ACHN (cell line): ENCODE data around the gene ATN1.
"Not testable (repeated sequence)": the region's sequence is repeated elsewhere in the genome, so short reads cannot be mapped to it uniquely, and the experiment has no call there.

Experiments used
- DNase-seq: peaks from one replicate; pipeline ENCODE4 v3.0.0-alpha.2; 2015
- in situ Hi-C: cut with HindIII; loops from 2 replicates; pipeline ENCODE4 v1.10.0; 2017; ENCODE audit warnings: low sequenced_read_pairs, low pct_ligation_motif_present, low pct_unique_long_range_greater_than_20kb

The ATN1 gene, protein sequence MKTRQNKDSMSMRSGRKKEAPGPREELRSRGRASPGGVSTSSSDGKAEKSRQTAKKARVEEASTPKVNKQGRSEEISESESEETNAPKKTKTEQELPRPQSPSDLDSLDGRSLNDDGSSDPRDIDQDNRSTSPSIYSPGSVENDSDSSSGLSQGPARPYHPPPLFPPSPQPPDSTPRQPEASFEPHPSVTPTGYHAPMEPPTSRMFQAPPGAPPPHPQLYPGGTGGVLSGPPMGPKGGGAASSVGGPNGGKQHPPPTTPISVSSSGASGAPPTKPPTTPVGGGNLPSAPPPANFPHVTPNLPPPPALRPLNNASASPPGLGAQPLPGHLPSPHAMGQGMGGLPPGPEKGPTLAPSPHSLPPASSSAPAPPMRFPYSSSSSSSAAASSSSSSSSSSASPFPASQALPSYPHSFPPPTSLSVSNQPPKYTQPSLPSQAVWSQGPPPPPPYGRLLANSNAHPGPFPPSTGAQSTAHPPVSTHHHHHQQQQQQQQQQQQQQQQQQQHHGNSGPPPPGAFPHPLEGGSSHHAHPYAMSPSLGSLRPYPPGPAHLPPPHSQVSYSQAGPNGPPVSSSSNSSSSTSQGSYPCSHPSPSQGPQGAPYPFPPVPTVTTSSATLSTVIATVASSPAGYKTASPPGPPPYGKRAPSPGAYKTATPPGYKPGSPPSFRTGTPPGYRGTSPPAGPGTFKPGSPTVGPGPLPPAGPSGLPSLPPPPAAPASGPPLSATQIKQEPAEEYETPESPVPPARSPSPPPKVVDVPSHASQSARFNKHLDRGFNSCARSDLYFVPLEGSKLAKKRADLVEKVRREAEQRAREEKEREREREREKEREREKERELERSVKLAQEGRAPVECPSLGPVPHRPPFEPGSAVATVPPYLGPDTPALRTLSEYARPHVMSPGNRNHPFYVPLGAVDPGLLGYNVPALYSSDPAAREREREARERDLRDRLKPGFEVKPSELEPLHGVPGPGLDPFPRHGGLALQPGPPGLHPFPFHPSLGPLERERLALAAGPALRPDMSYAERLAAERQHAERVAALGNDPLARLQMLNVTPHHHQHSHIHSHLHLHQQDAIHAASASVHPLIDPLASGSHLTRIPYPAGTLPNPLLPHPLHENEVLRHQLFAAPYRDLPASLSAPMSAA (N-terminal part only)

GRCh38 chr12:6927379-6928021 is at the start of gene ATN1:
Gene ATN1 (plus strand): TSS chr12:6927959. CDS start chr12:6934002, 6,043 bp downstream.
- in situ Hi-C loops = no loop called here

DNA sequence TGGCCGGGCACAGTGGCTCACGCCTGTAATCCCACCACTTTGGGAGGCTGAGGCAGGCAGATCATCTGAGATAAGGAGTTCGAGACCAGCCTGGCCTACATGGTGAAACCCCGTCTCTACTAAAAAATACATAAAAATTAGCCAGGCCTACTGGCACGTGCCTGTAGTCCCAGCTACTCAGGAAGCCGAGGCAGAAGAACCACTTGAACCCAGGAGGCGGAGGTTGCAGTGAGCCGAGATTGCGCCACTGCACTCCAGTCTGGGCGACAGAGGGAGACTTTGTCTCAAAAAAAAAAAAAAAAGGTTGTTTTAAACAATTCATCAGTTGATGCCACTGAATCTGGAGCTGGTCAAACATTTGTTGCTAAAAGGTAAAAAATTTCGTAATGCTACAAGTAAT is 47.9 kb upstream of the ATN1 start:
- in situ Hi-C loops, DNase-seq: not testable (repeated sequence)

More at GRCh38 chr12:6927379-6928021, at the start of gene ATN1:
- peak; percentile 85 for DNase-seq

DNA sequence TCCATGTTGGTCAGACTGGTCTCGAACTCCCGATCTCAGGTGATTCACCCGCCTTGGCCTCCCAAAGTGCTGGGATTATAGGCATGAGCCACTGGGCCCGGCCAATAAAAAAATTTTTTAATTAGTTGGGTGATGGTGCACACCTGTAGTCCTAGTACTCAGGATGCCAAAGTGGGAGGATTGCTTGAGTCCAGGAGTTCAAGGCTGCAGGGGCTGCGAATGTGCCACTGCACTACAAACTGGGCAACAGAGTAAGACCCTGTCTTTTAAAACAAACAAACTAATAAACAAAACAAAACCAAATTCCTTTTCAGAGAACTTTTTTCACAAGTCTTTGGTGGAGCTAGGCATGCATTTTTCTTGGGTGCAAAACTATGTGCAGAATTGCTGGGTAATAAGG is 44.5 kb upstream of the ATN1 start:
- in situ Hi-C loops = no loop called here
- DNase-seq = no peak

- no peak for DNase-seq
- in situ Hi-C loops = no loop called here
These were observed 44.1 kb upstream of the ATN1 start for GRCh38 chr12:6883683-6884082.

- no peak for DNase-seq
- in situ Hi-C loops = no loop called here
These were observed 43.2 kb upstream of the ATN1 start for GRCh38 chr12:6884539-6884938.

DNA sequence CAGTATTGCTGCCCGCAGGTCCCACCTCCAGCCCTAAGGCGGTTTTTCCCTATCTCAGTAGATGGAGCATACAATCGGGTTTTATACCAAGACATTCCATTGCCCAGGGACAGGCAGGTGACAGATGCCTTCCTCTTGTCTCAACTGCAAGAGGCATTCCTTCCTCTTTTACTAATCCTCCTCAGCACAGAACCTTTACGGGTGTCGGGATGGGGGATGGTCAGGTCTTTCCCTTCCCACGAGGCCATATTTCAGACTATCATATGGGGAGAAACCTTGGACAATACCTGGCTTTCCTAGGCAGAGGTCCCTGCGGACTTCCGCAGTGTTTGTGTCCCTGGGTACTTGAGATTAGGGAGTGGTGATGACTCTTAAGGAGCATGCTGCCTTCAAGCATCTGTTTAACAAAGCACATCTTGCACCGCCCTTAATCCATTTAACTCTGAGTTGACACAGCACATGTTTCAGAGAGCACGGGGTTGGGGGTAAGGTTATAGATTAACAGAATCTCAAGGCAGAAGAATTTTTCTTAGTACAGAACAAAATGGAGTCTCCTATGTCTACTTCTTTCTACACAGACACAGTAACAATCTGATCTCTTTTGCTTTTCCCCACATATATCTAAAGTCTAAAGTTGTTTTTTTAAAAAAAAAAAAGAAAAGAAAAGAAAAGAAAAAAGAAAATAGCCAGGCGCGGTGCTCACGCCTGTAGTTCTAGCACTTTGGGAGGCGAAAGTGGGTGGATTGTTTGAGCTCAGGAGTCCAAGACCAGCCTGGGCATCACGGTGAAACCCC is 41.4 kb upstream of the ATN1 start:
- in situ Hi-C loops, DNase-seq: not testable (repeated sequence)

GRCh38 chr12:6887460-6887859 is 40.3 kb upstream of the ATN1 start:
- in situ Hi-C loops = no loop called here
- no peak for DNase-seq

GRCh38 chr12:6888360-6888759 is 39.4 kb upstream of the ATN1 start:
- DNase-seq = no peak
- in situ Hi-C loops = no loop called here

DNA sequence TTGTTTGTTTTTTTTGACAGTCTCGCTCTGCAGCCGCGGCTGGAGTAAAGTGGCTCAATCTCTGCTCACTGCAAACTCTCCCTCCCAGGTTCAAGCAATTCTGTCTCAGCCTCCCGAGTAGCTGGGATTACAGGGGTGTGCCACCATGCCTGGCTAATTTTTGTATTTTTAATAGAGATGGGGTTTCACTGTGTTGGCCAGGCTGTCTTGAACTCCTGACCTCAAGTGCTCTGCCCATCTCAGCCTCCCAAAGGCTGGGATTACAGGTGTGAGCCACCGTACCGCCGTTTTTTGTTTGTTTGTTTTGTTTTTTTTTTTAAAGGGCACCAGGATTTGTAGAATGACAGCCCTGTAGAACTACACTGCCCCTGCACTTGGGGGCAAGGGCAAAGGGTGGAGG is 39.0 kb upstream of the ATN1 start:
- in situ Hi-C loops, DNase-seq: not testable (repeated sequence)

DNA sequence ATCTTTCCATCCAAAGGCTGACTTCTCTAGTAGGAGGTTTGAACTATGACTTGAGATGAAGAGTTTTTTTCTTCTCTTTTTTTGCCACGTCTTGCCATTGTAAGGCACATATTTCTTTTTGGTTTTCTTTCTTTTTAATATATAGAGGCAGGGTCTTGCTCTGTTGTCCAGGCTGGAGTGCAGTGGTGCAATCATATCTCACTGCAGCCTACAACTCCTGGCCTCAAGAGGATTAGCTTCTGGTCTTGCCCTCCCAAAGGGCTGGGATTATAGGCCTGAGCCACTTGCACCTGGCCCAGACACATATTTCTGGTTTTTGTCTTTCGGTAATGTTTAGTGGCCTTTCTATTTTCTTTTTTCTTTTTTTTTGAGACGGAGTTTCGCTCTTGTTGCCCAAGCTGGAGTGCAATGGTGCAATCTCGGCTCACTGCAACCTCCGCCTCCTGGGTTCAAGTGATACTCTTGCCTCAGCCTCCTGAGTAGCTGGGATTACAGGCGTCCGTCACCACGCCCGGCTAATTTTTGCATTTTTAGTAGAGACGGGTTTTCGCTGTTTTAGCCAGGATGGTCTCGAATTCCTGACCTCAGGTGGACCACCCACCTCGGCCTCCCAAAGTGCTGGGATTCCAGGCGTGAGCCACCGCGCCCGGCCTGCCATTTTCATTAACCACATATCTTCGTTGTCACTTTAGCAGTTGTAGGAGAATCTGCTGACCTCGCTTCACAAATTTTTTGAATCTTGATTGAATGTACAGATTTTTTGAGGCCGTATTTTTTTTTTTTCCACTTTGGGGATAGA is 37.8 kb upstream of the ATN1 start:
- in situ Hi-C loops, DNase-seq: not testable (repeated sequence)

- DNase-seq = peak; percentile 99
- in situ Hi-C loops = no loop called here
These were observed 36.7 kb upstream of the ATN1 start for GRCh38 chr12:6890789-6891645.

DNA sequence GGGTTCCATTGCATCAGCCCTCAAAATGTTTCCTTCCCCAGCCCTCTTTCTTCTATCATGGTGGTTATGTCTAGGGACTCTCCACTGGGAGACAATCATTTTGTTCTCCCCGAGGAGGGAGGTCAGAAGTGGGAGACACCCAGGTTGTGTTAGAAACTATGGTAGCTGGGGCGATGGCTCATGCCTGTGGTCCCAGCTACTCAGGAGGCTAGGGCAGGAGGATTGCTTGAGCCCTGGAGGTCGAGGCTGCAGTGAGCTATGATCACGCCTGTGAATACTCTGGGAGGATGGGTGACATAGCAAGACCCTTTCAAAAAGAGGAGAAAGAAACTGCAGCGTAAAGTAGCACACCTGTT is 36.1 kb upstream of the ATN1 start:
- in situ Hi-C loops = no loop called here
- DNase-seq = no peak

- DNase-seq, in situ Hi-C loops: not testable (repeated sequence)
These were observed 35.1 kb upstream of the ATN1 start for GRCh38 chr12:6892683-6893082.

- in situ Hi-C loops = no loop called here
These were observed 33.4 kb upstream of the ATN1 start for GRCh38 chr12:6894321-6894720.

DNA sequence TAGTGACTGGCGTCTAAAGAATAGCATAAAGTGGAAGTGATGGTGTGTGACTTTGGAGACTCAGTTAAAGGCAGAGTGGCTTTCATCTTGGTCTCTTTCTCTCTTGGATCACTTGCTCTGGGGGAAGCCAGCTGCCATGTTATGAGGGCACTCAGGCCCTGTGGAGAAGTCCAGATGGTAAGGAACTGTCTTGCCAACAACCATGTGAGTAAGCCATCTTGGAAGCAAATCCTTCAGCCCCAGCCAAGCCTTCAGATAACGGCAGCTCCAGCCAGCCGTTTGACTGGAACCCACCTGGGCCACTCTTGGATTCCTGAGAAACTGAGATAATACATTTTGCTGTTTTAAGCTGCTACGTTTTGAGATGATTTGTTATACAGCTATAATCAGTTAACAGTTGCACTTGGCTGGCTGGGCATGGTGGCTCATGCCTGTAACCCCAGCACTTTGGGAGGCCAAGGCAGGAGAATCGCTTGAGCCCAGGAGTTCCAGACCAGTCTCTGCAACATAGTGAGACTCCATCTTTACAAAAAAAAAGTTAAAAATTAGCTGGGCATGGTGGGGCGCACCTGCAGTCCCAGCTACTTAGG is 30.8 kb upstream of the ATN1 start:
- DNase-seq = no peak

More at GRCh38 chr12:6894321-6894720, 33.4 kb upstream of the ATN1 start:
- DNase-seq = no peak

GRCh38 chr12:6899427-6899826 is 28.3 kb upstream of the ATN1 start:
- in situ Hi-C loops = no loop called here
- DNase-seq = no peak

More for the DNA sequence above, 30.8 kb upstream of the ATN1 start:
- in situ Hi-C loops = no loop called here
